Measurements from ENCODE around the gene PIH1D2. TPM values are rescaled to one million over a fixed set of nuclear protein-coding genes. Genes with fewer than 3 reads are reported as not detected.
A peak's percentile ranks its signal among the peaks of the same experiment; 100 is the strongest.

PIH1D2 gene
- polyA plus RNA-seq, 1 experiment, result 1.5 TPM

GRCh38 chr11:112086422-112087191, 12.8 kb upstream of the PIH1D2 start, which contains the start of the genes SDHD and TIMM8B:
Gene SDHD, plus strand, starts transcription at chr11:112086873. Its CDS starts 35 bp downstream, at chr11:112086908.
Gene TIMM8B, minus strand, starts transcription at chr11:112086756. Its CDS starts 33 bp downstream, at chr11:112086723.
- H3K4me3 ChIP-seq (ENCODE audit: low read depth, low read length), result peak within 1 kb of the TSS; percentile 99
- POLR2A ChIA-PET, result interaction anchor here (0.7 to 1.0 kb wide), 4 partner anchors 9 to 159 kb away, joined by 3 to 8 read pairs (median 3); no protein-coding TSS in a partner anchor

GRCh38 chr11:112085822-112086421, 12.1 kb upstream of the PIH1D2 start:
- Histone ChIP-seq H3K27me3 (ENCODE audit: control insufficient read depth, insufficient read depth, low read length) (no peaks in the 10 kb centered on the region), H3K9me3 (ENCODE audit: control insufficient read depth, insufficient read depth, low read length) (no peaks in the 10 kb centered on the region), H3K27ac (ENCODE audit: low read depth, low read length) (peak overlapping the region; percentile 34), H3K4me3 (ENCODE audit: low read depth, low read length) (peak overlapping the region; percentile 99)
- no peak for DNase-seq (ENCODE audit: low read depth, low spot score)
- TF ChIP-seq CTCF (IDR thresholded peaks at IDR 0.05; ENCODE audit: low read depth, low read length), result no peak
- POLR2A ChIA-PET, result interaction anchor here (0.7 to 1.0 kb wide), 4 partner anchors 9 to 160 kb away, joined by 3 to 8 read pairs (median 3); no protein-coding TSS in a partner anchor
- CTCF ChIA-PET, result interaction anchor here (1.6 to 3.1 kb wide), 2 partner anchors 27 to 90 kb away, joined by 8 to 12 read pairs; partner anchors contain the start of gene BCO2

More at GRCh38 chr11:112086422-112087191, 12.8 kb upstream of the PIH1D2 start, which contains the start of the genes SDHD and TIMM8B:
- no peaks in the 10 kb centered on the region for H3K27me3 ChIP-seq (ENCODE audit: control insufficient read depth, insufficient read depth, low read length)
- peak; percentile 91 for DNase-seq (ENCODE audit: low read depth, low spot score)
- CTCF ChIA-PET, result interaction anchor here (0.8 to 3.1 kb wide), 5 partner anchors 19 to 194 kb away, joined by 3 to 12 read pairs (median 8); partner anchors contain the start of gene BCO2
- peak within 1 kb of the TSS; percentile 34 for H3K27ac ChIP-seq (ENCODE audit: low read depth, low read length)
- no peaks in the 10 kb centered on the region for H3K9me3 ChIP-seq (ENCODE audit: control insufficient read depth, insufficient read depth, low read length)
- peak; percentile 40 for TF ChIP-seq CTCF (IDR thresholded peaks at IDR 0.05; ENCODE audit: low read depth, low read length)

- Histone ChIP-seq H3K27ac (ENCODE audit: low read depth, low read length) (peak overlapping the region; percentile 76), H3K9me3 (ENCODE audit: control insufficient read depth, insufficient read depth, low read length) (no peaks in the 10 kb centered on the region), H3K27me3 (ENCODE audit: control insufficient read depth, insufficient read depth, low read length) (no peaks in the 10 kb centered on the region), H3K4me3 (ENCODE audit: low read depth, low read length) (no peak overlapping the region)
- POLR2A ChIA-PET, result no interaction called here
- DNase-seq (ENCODE audit: low read depth, low spot score), result no peak
- CTCF ChIA-PET, result interaction anchor here (1.4 to 1.7 kb wide), 2 partner anchors 31 to 198 kb away, joined by 4 to 5 read pairs; no protein-coding TSS in a partner anchor
- no peak for TF ChIP-seq CTCF (IDR thresholded peaks at IDR 0.05; ENCODE audit: low read depth, low read length)
Observed at GRCh38 chr11:112082729-112083128, 8.9 kb upstream of the PIH1D2 start.

- Histone ChIP-seq H3K27ac (ENCODE audit: low read depth, low read length) (no peak overlapping the region), H3K9me3 (ENCODE audit: control insufficient read depth, insufficient read depth, low read length) (no peaks in the 10 kb centered on the region), H3K4me3 (ENCODE audit: low read depth, low read length) (no peak overlapping the region), H3K27me3 (ENCODE audit: control insufficient read depth, insufficient read depth, low read length) (no peaks in the 10 kb centered on the region)
- ChIA-PET CTCF (no interaction called here), POLR2A (interaction anchor here (0.9 kb wide), 1 partner anchor 14 kb away, joined by 7 read pairs; no protein-coding TSS in a partner anchor)
- no peak for TF ChIP-seq CTCF (IDR thresholded peaks at IDR 0.05; ENCODE audit: low read depth, low read length)
- no peak for DNase-seq (ENCODE audit: low read depth, low spot score)
Observed at GRCh38 chr11:112062923-112063322, 10.9 kb downstream of the PIH1D2 start.
